Body of pancreas (tissue), 4 donors: ENCODE results near the gene ENHO. TPM values are rescaled to one million over a fixed set of nuclear protein-coding genes. Genes with fewer than 3 reads are reported as not detected.

ENCODE experiments used
- ATAC-seq: fragments of 150-250 bp; one replicate; pipeline ENCODE4 v1.9.1; 2016
- DNase-seq, 4 donors: peaks; one replicate each; pipeline ENCODE4 v3.0.0-alpha.2; 2019
- H3K27ac ChIP-seq, 4 donors: fragments of 200-600 bp; sonication (generic); 1 replicate in 3 of 4; 2 replicates in 1 of 4; pipeline versions ENCODE4 v1.5.1 to v1.6.1; 2016 to 2019; ENCODE audit warnings: mild to moderate bottlenecking in 1 of 4, mixed read lengths in 1 of 4, moderate library complexity in 1 of 4
- H3K27me3 ChIP-seq, 2 donors: fragments of 200-600 bp; sonication (generic); one replicate each; pipeline ENCODE4 v1.6.0; 2016; ENCODE audit warnings: mild to moderate bottlenecking in 1 of 2
- H3K36me3 ChIP-seq, 2 donors: fragments of 200-600 bp; sonication (generic); replicated peaks in 1 of 2; 2 replicates each; pipeline ENCODE4 v1.5.1; 2016; ENCODE audit warnings: low read depth in 2 of 2; ENCODE audit not compliant: insufficient read depth in 1 of 2
- H3K4me1 ChIP-seq: fragments of 200-600 bp; sonication (generic); one replicate; pipeline ENCODE4 v1.6.0; 2016
- H3K4me3 ChIP-seq, 2 donors: fragments of 200-600 bp; sonication (generic); 1 replicate in 1 of 2; 2 replicates in 1 of 2; pipeline ENCODE4 v1.5.1; 2016 to 2019
- H3K9me3 ChIP-seq, 3 donors: fragments of 200-600 bp; sonication (generic); 1 replicate in 2 of 3; 2 replicates in 1 of 3; pipeline ENCODE4 v1.5.1; 2016
- POLR2A ChIP-seq, 3 donors: fragments of 450-650 bp; IDR thresholded peaks; one replicate each; pipeline ENCODE4 v1.6.1; 2016; ENCODE audit warnings: antibody characterized with exemption in 3 of 3, mild to moderate bottlenecking in 2 of 3
- WGBS, 2 donors: methylation state at CpG; one replicate each; pipeline ENCODE4 v1.1.5; 2017; 5-methylcytosine and 5-hydroxymethylcytosine counted together
- intact Hi-C: fragments of 100-400 bp; cut with DNase I; formaldehyde crosslinking; loops from one replicate; pipeline ENCODE4 v1.15.1; 2023
- total RNA-seq, 2 donors: library from RNA; depleted of rRNA; stranded (reverse); fragments of >200 nt; gene quantifications; one replicate each; pipeline ENCODE4 v1.1.0, GENCODE V29; 2016
- TF ChIP-seq, protein P1 (sequence below), 7 experiments: fragments of 450-650 bp in 4 of 7; fragments of 200-600 bp in 3 of 7; sonication (generic) in 3 of 7; IDR thresholded peaks; one replicate each; pipeline ENCODE4 v1.5.1; 2016 to 2019; ENCODE audit warnings: antibody characterized with exemption in 7 of 7

ENHO gene
- total RNA-seq, 2 donors from 2014 or later, result 2.9 TPM; not detected in 1

DNA sequence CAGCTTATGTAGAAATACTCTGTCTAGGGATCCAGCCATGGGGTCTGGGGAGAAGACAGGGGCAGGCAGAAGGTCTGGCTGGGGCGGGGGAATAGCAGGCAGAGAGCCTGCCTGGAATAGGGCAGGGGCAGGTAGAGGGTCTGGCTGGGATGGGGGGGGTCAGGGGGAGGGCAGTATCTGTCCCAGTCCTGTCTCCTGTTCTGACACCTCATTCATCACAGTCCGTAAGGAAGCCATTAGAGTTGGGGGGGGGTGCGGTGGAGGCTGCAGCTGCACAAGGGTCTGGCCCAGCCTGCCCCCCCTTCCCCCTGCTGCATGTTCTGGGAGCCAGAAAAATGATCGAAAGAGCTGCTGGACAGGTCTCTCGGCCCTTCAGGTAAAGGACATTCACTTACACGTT lies 34.2 kb upstream of the ENHO start:
- no peaks in the 10 kb centered on the region for H3K27me3 ChIP-seq
- TF ChIP-seq POLR2A (IDR thresholded peaks at IDR 0.05), result no peak
- TF ChIP-seq, protein P1, sequence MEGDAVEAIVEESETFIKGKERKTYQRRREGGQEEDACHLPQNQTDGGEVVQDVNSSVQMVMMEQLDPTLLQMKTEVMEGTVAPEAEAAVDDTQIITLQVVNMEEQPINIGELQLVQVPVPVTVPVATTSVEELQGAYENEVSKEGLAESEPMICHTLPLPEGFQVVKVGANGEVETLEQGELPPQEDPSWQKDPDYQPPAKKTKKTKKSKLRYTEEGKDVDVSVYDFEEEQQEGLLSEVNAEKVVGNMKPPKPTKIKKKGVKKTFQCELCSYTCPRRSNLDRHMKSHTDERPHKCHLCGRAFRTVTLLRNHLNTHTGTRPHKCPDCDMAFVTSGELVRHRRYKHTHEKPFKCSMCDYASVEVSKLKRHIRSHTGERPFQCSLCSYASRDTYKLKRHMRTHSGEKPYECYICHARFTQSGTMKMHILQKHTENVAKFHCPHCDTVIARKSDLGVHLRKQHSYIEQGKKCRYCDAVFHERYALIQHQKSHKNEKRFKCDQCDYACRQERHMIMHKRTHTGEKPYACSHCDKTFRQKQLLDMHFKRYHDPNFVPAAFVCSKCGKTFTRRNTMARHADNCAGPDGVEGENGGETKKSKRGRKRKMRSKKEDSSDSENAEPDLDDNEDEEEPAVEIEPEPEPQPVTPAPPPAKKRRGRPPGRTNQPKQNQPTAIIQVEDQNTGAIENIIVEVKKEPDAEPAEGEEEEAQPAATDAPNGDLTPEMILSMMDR (IDR thresholded peaks at IDR 0.05), result no peak
- peaks cover 11% of the 10 kb centered on the region for H3K4me1 ChIP-seq
- H3K4me3 ChIP-seq, result no peak overlapping the region
- WGBS, 2 donors, result 53 to 58% methylated on average over 6 of the region's 6 CpGs
- ATAC-seq (no peak), DNase-seq (no peak)
- H3K9me3 ChIP-seq, result no peaks in the 10 kb centered on the region
- H3K27ac ChIP-seq, result no peak overlapping the region
- intact Hi-C loops, result no loop called here
- no peaks in the 10 kb centered on the region for H3K36me3 ChIP-seq

DNA sequence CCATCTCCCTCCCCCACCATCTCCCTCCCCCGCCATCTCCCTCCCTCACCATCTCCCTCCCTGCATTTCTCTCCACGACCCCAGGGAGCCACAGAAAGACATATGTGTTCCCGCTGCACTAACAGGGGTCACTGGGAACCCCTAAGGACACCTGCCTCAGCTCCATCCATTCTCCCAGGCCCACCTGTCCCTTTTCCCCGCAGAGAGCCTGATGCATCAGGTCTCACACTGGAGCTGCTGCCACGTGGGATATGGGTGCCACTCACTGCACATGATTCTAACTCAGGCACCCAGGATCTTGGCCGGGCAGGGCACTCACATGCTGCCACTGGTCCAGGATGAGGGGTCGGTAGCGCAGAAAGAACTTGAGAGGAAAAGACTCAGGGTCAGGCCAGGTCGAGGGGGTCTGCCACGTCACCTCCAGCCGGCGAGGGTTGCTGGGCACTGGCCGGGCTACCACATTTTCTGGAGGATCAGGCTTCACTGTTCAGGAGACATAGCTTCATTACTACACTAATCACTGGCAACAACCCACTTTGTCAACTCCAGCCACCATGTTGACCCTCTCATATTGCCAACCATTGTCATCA lies 33.2 kb upstream of the ENHO start:
- no peak for DNase-seq
- H3K27me3 ChIP-seq, result no peaks in the 10 kb centered on the region
- H3K9me3 ChIP-seq, result no peaks in the 10 kb centered on the region
- H3K36me3 ChIP-seq, result no peaks in the 10 kb centered on the region
- intact Hi-C loops, result no loop called here
- TF ChIP-seq, protein P1 (IDR thresholded peaks at IDR 0.05), result no peak
- TF ChIP-seq POLR2A (IDR thresholded peaks at IDR 0.05), result no peak
- ATAC-seq, result no peak
- 72 to 80% methylated on average over 11 to 13 of the region's 13 CpGs for WGBS, 2 donors
- H3K4me1 ChIP-seq, result peaks cover 11% of the 10 kb centered on the region
- no peak overlapping the region for H3K27ac ChIP-seq
- H3K4me3 ChIP-seq, result no peak overlapping the region

DNA sequence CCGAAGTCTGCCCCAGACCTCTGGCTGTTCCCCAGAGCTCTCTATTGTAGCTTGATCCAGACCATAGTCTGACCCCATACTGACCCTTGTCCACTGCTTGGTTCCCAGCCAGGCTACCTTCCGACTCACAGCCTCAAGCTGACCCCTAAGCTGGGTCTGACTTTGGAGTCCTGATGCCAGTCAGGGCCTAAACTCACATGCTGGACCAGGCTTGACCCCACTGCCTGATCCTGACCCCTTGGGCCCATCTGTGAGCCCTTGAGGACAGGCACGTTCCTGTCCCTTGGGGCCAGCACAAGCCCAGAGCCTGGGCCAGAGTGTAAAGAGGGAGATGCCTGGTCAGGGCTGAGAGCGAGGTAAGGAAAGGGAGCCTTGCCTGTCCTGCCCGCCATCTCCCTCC lies 32.7 kb upstream of the ENHO start:
- no peak overlapping the region for H3K27ac ChIP-seq
- DNase-seq, result no peak

DNA sequence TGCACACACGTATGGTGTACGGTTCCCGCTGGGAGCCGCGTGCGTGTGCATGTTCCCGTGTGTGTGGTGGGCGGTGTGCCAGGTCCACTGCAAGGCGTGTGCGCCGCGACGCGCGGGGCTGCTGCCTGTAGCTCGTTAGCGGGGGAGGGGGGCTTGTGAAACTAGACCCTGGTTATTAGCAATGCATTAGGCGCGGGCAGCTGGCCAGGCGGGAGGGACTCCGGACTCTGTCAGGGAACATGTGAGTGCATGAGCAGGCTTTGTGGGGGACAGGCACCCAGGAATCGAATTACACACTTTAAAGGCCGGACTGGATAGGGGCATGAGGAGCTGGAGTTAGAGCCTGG lies 32.2 kb upstream of the ENHO start:
- H3K27ac ChIP-seq, result no peak overlapping the region
- WGBS, 2 donors, result 23 to 30% methylated on average over 17 to 23 of the region's 23 CpGs
- peak in 1 of 4 donors; percentile 33 for DNase-seq
- no peak overlapping the region for H3K4me3 ChIP-seq
- peaks cover 8% of the 10 kb centered on the region for H3K4me1 ChIP-seq
- H3K36me3 ChIP-seq, result no peaks in the 10 kb centered on the region
- no peaks in the 10 kb centered on the region for H3K27me3 ChIP-seq
- TF ChIP-seq, protein P1 (IDR thresholded peaks at IDR 0.05), result no peak
- TF ChIP-seq POLR2A (IDR thresholded peaks at IDR 0.05), result no peak
- no peak for ATAC-seq
- intact Hi-C loops, result no loop called here
- H3K9me3 ChIP-seq, result no peaks in the 10 kb centered on the region

More for the DNA sequence above, 32.7 kb upstream of the ENHO start:
- Histone ChIP-seq H3K36me3 (no peaks in the 10 kb centered on the region), H3K9me3 (no peaks in the 10 kb centered on the region), H3K27me3 (no peaks in the 10 kb centered on the region), H3K4me1 (peaks cover 11% of the 10 kb centered on the region), H3K4me3 (no peak overlapping the region)
- no peak for ATAC-seq
- WGBS, 2 donors, result 78 to 87% methylated on average over 4 to 5 of the region's 5 CpGs
- TF ChIP-seq, protein P1 (IDR thresholded peaks at IDR 0.05), result no peak
- no peak for TF ChIP-seq POLR2A (IDR thresholded peaks at IDR 0.05)
- intact Hi-C loops, result no loop called here
